H1 (cell line): ENCODE measurements around the gene THAP9. TPM values are rescaled to one million over a fixed set of nuclear protein-coding genes. Genes with fewer than 3 reads are reported as not detected.
"Not testable (repeated sequence)": the region's sequence is repeated elsewhere in the genome, so short reads cannot be mapped to it uniquely, and the experiment has no call there.

ENCODE experiments used
- CTCF ChIA-PET: fragments of 300-600 bp; sonication (Branson Sonifier 250); formaldehyde crosslinking; loops from one replicate; lab custom pipeline; 2021; ENCODE audit not compliant: partially characterized antibody; lab: Charles Lee
- POLR2A ChIA-PET: fragments of 300-600 bp; sonication (Branson Sonifier 250); formaldehyde crosslinking; loops from one replicate; lab custom pipeline; 2021; ENCODE audit warnings: inconsistent platforms; ENCODE audit not compliant: partially characterized antibody; lab: Charles Lee
- DNase-seq, 2 experiments: peaks; one replicate each; pipeline versions ENCODE4 v3.0.0 to v3.0.0-alpha.2; 2010 to 2022; ENCODE audit warnings: low spot score in 2 of 2, low read depth in 1 of 2, mixed read lengths in 1 of 2
- FAIRE-seq: peaks from 2 replicates; lab custom pipeline; 2011; peaks lifted over from hg19 to GRCh38; lab: Jason Lieb, UNC
- H2AFZ ChIP-seq: 2 replicates; pipeline ENCODE4 v1.8.1; 2012; ENCODE audit warnings: low read length, inconsistent platforms
- H2AK5ac ChIP-seq: 2 replicates; pipeline ENCODE4 v1.6.1; 2013; ENCODE audit warnings: low read depth, low read length
- H2BK120ac ChIP-seq: replicated peaks from 2 replicates; pipeline ENCODE3; 2013; ENCODE audit warnings: low read depth, low read length, inconsistent platforms
- H2BK12ac ChIP-seq: 2 replicates; pipeline ENCODE4 v1.6.1; 2013; ENCODE audit warnings: low read depth, low read length
- H2BK15ac ChIP-seq: 2 replicates; pipeline ENCODE4 v1.6.1; 2013; ENCODE audit warnings: low read length
- H2BK20ac ChIP-seq: 2 replicates; pipeline ENCODE4 v1.6.1; 2013; ENCODE audit warnings: low read length
- H2BK5ac ChIP-seq: 2 replicates; pipeline ENCODE4 v1.6.1; 2013; ENCODE audit warnings: low read depth, low read length
- H3K14ac ChIP-seq: 2 replicates; pipeline ENCODE4 v1.6.1; 2013; ENCODE audit warnings: inconsistent platforms; ENCODE audit not compliant: insufficient read length
- H3K18ac ChIP-seq: 2 replicates; pipeline ENCODE4 v1.6.1; 2013; ENCODE audit warnings: low read length; ENCODE audit errors: extremely low read depth
- H3K23ac ChIP-seq: 2 replicates; pipeline ENCODE4 v1.6.1; 2013; ENCODE audit warnings: inconsistent platforms; ENCODE audit not compliant: insufficient read length
- H3K23me2 ChIP-seq: 2 replicates; pipeline ENCODE4 v1.6.1; 2013; ENCODE audit warnings: low read depth, low read length
- H3K27ac ChIP-seq: 2 replicates; pipeline ENCODE4 v1.6.1; 2011; ENCODE audit warnings: low read depth, low read length, inconsistent platforms
- H3K27me3 ChIP-seq, 4 experiments: replicated peaks in 1 of 4; 1 replicate in 1 of 4; 2 replicates in 3 of 4; pipeline versions ENCODE4 v1.6.1 to v1.8.1; 2011 to 2013; ENCODE audit warnings: low read length in 3 of 4, mild to moderate bottlenecking in 3 of 4, inconsistent platforms in 2 of 4, mixed read lengths in 2 of 4, moderate library complexity in 1 of 4; ENCODE audit not compliant: control insufficient read depth in 3 of 4, insufficient read depth in 3 of 4; ENCODE audit errors: extremely low read depth in 1 of 4
- H3K36me3 ChIP-seq, 4 experiments: 2 replicates each; pipeline versions ENCODE4 v1.6.1 to v1.8.1; 2011 to 2013; ENCODE audit warnings: mild to moderate bottlenecking in 4 of 4, low read length in 3 of 4, moderate library complexity in 2 of 4, control low read depth in 1 of 4, inconsistent platforms in 1 of 4; ENCODE audit not compliant: insufficient read depth in 4 of 4, control insufficient read depth in 2 of 4
- H3K4ac ChIP-seq: replicated peaks from 2 replicates; pipeline ENCODE3; 2013; ENCODE audit warnings: low read length, low read depth, mixed read lengths, inconsistent platforms; ENCODE audit not compliant: insufficient read length
- H3K4me1 ChIP-seq, 4 experiments: replicated peaks in 1 of 4; 1 replicate in 1 of 4; 2 replicates in 3 of 4; pipeline versions ENCODE4 v1.6.1 to v1.8.1; 2011 to 2013; ENCODE audit warnings: low read length in 3 of 4, inconsistent platforms in 2 of 4, mixed read lengths in 1 of 4; ENCODE audit not compliant: insufficient read depth in 4 of 4, control insufficient read depth in 3 of 4
- H3K4me2 ChIP-seq, 2 experiments: 2 replicates each; pipeline versions ENCODE4 v1.6.1 to v1.8.1; 2011 to 2013; ENCODE audit warnings: low read depth in 2 of 2, low read length in 2 of 2, control low read depth in 1 of 2, inconsistent platforms in 1 of 2, mild to moderate bottlenecking in 1 of 2; ENCODE audit not compliant: insufficient read depth in 1 of 2
- H3K4me3 ChIP-seq, 4 experiments: fragments of 200-600, 300-600 bp in 1 of 4; sonication (generic), shearing (Covaris generic), sonication (Bioruptor Twin) in 1 of 4; 2 replicates each; pipeline versions ENCODE4 v1.5.1 to v1.8.1; 2011 to 2016; ENCODE audit warnings: low read length in 4 of 4, low read depth in 3 of 4, control low read depth in 2 of 4, inconsistent platforms in 2 of 4, mild to moderate bottlenecking in 2 of 4, mixed read lengths in 1 of 4, moderate library complexity in 1 of 4; ENCODE audit not compliant: insufficient read depth in 2 of 4; ENCODE audit errors: extremely low read depth in 1 of 4
- H3K56ac ChIP-seq: replicated peaks from 2 replicates; pipeline ENCODE3; 2013; ENCODE audit warnings: low read depth, mild to moderate bottlenecking, mixed read lengths, low read length, inconsistent platforms; ENCODE audit not compliant: insufficient read length
- H3K79me1 ChIP-seq: 2 replicates; pipeline ENCODE4 v1.6.1; 2013; ENCODE audit warnings: low read depth, low read length, control low read depth
- H3K79me2 ChIP-seq, 2 experiments: 2 replicates each; pipeline versions ENCODE4 v1.6.1 to v1.8.1; 2012 to 2013; ENCODE audit warnings: low read length in 2 of 2, mild to moderate bottlenecking in 2 of 2, inconsistent platforms in 1 of 2; ENCODE audit not compliant: insufficient read depth in 2 of 2, control insufficient read depth in 1 of 2
- H3K9ac ChIP-seq, 4 experiments: replicated peaks in 1 of 4; 1 replicate in 1 of 4; 2 replicates in 3 of 4; pipeline versions ENCODE4 v1.6.1 to v1.8.1; 2011 to 2013; ENCODE audit warnings: low read depth in 3 of 4, low read length in 3 of 4, control low read depth in 2 of 4, mild to moderate bottlenecking in 2 of 4, moderate library complexity in 2 of 4, inconsistent platforms in 1 of 4; ENCODE audit errors: extremely low read depth in 1 of 4
- H3K9me3 ChIP-seq, 2 experiments: 2 replicates each; pipeline versions ENCODE4 v1.6.1 to v1.8.1; 2012 to 2013; ENCODE audit warnings: mild to moderate bottlenecking in 2 of 2, moderate library complexity in 2 of 2, control low read depth in 1 of 2, inconsistent platforms in 1 of 2, low read depth in 1 of 2, low read length in 1 of 2, mixed read lengths in 1 of 2; ENCODE audit not compliant: insufficient read depth in 2 of 2
- H4K20me1 ChIP-seq, 2 experiments: replicated peaks in 1 of 2; 2 replicates each; pipeline versions ENCODE3 to v1.8.1; 2011 to 2013; ENCODE audit warnings: inconsistent platforms in 2 of 2, low read length in 2 of 2, mild to moderate bottlenecking in 1 of 2; ENCODE audit not compliant: insufficient read depth in 2 of 2, control insufficient read depth in 1 of 2
- H4K5ac ChIP-seq: 2 replicates; pipeline ENCODE4 v1.6.1; 2013; ENCODE audit warnings: low read length, low read depth, mixed read lengths, inconsistent platforms; ENCODE audit not compliant: insufficient read length
- H4K8ac ChIP-seq: 2 replicates; pipeline ENCODE4 v1.8.0; 2013; ENCODE audit warnings: mild to moderate bottlenecking, moderate library complexity, low read length, inconsistent platforms; ENCODE audit not compliant: insufficient read depth; ENCODE audit errors: extremely low read depth
- H4K91ac ChIP-seq: replicated peaks from 2 replicates; pipeline ENCODE3; 2013; ENCODE audit warnings: low read length, mixed read lengths, inconsistent platforms; ENCODE audit not compliant: insufficient read length
- SP2 ChIP-seq: IDR thresholded peaks from 2 replicates; pipeline ENCODE4 v1.6.1; 2012; ENCODE audit warnings: mild to moderate bottlenecking, low read length, inconsistent platforms
- SUZ12 ChIP-seq: fragments of 200-600 bp; sonication (generic); IDR thresholded peaks from 2 replicates; pipeline ENCODE4 v1.6.1; 2012; ENCODE audit warnings: mild to moderate bottlenecking, inconsistent platforms, low read length, moderate library complexity, mixed read lengths
- TCF12 ChIP-seq: IDR thresholded peaks from 2 replicates; pipeline ENCODE4 v1.6.1; 2011; ENCODE audit warnings: low read depth, mild to moderate bottlenecking, low read length
- TEAD4 ChIP-seq: IDR thresholded peaks from 2 replicates; pipeline ENCODE4 v1.6.1; 2012; ENCODE audit warnings: low read depth, low read length, inconsistent platforms, mixed read lengths
- WGBS, 2 experiments: shearing (Covaris generic) in 1 of 2; methylation state at CpG; one replicate each; pipeline versions ENCODE4 v1.1.6 to v1.1.7; 2013 to 2015; ENCODE audit warnings: low lambda C conversion rate in 2 of 2, mixed read lengths in 2 of 2, inconsistent platforms in 1 of 2, low coverage in 1 of 2, missing lambda C conversion rate in 1 of 2; ENCODE audit not compliant: insufficient replicate concordance in 2 of 2, insufficient coverage in 1 of 2, insufficient read length in 1 of 2; ENCODE audit errors: extremely low coverage in 1 of 2, missing lambda C conversion rate in 1 of 2; 5-methylcytosine and 5-hydroxymethylcytosine counted together
- polyA plus RNA-seq, 7 experiments: library from polyadenylated mRNA; depleted of rRNA in 3 of 7; stranded (reverse) in 5 of 7; unstranded in 2 of 7; fragments of >200 nt in 5 of 7; fragments of 200-250 nt in 2 of 7; gene quantifications; 1 replicate in 5 of 7; 2 replicates in 1 of 7; 4 replicates in 1 of 7; pipeline versions ENCODE4 v1.2.1 to v1.2.3, GENCODE V29; 2011 to 2013; ENCODE audit warnings: missing spikeins in 2 of 7, mixed read lengths in 2 of 7
- total RNA-seq: library from RNA; stranded (reverse); fragmentation: NEBNext Ultra II Directional; extraction: Animal tissue kit (Norgen Biotek cat#: 25700); gene quantifications from 2 replicates; pipeline ENCODE4 v1.2.1, GENCODE V29; 2021

THAP9 gene
- total and polyA plus RNA-seq, 2 of the 8 experiments (the other 6 are each of a cell fraction or from before 2014, with no cell fraction given), result 6.1 to 13.2 TPM

- TF ChIP-seq TCF12 (no peak), SP2 (no peak), SUZ12 (no peak), TEAD4 (no peak)
Measured at GRCh38 chr4:82852751-82853285, 47.7 kb upstream of the THAP9 start (continued).

GRCh38 chr4:82860487-82860886 lies 40.0 kb upstream of the THAP9 start:
- H3K9ac ChIP-seq, H3K4ac ChIP-seq, H3K18ac ChIP-seq, H3K79me1 ChIP-seq, H3K27ac ChIP-seq, H3K14ac ChIP-seq, H2AFZ ChIP-seq, H3K4me1 ChIP-seq, H3K4me3 ChIP-seq, H3K27me3 ChIP-seq, H3K9me3 ChIP-seq, DNase-seq, H3K79me2 ChIP-seq, H2BK15ac ChIP-seq, H3K56ac ChIP-seq, H4K91ac ChIP-seq, H4K5ac ChIP-seq, POLR2A ChIA-PET, H2BK5ac ChIP-seq, H3K4me2 ChIP-seq, H2BK120ac ChIP-seq, H4K8ac ChIP-seq, H2AK5ac ChIP-seq, H2BK20ac ChIP-seq, H4K20me1 ChIP-seq, H3K23ac ChIP-seq, FAIRE-seq, H2BK12ac ChIP-seq, H3K23me2 ChIP-seq: not testable (repeated sequence)
- CTCF ChIA-PET, result interaction anchor here (1.3 kb wide), 1 partner anchor 400 kb away, joined by 3 read pairs; no protein-coding TSS in a partner anchor
- H3K36me3 ChIP-seq, result peaks cover 8 to 63% (median 34%) of the 10 kb centered on the region in 4 experiments
- 84% methylated on average over 2 of the region's 2 CpGs; no CpG with 5 or more reads in 1 of the 2 experiments for WGBS, 2 experiments
